Mammary epithelial cell (primary cell): ENCODE measurements around the gene ELAVL2.

Source experiments
- CTCF ChIP-seq, 2 donors: IDR thresholded peaks in 1 of 2; conservative IDR thresholded peaks in 1 of 2; 2 replicates each; pipeline ENCODE4 v1.5.1; 2011 to 2012; ENCODE audit warnings: inconsistent platforms in 2 of 2, low read length in 2 of 2, mild to moderate bottlenecking in 2 of 2, control low read depth in 1 of 2, low read depth in 1 of 2; ENCODE audit not compliant: insufficient read depth in 1 of 2; ENCODE audit errors: extremely low read depth in 1 of 2
- EZH2 ChIP-seq: IDR thresholded peaks from 2 replicates; pipeline ENCODE4 v1.6.1; 2012; ENCODE audit warnings: low read length, inconsistent platforms, borderline replicate concordance

- TF ChIP-seq EZH2 (no peak), CTCF (conservative IDR thresholded peaks at IDR 0.05 in 1 of 2, IDR thresholded peaks at IDR 0.05 in 1 of 2; ENCODE audit: extremely low read depth in 1 of 2, insufficient read depth in 1 of 2, low read depth in 1 of 2, low read length in 2 of 2) (no peak)
Observed at GRCh38 chr9:23799521-23799920, 26.5 kb downstream of the ELAVL2 start.
